AML-193 (cell line): ENCODE results near the gene OSCP1.

Source experiments
- DNase-seq, 2 experiments: peaks; one replicate each; lab custom pipeline; 2025; lab: John Stamatoyannopoulos, UW

The OSCP1 gene

DNA sequence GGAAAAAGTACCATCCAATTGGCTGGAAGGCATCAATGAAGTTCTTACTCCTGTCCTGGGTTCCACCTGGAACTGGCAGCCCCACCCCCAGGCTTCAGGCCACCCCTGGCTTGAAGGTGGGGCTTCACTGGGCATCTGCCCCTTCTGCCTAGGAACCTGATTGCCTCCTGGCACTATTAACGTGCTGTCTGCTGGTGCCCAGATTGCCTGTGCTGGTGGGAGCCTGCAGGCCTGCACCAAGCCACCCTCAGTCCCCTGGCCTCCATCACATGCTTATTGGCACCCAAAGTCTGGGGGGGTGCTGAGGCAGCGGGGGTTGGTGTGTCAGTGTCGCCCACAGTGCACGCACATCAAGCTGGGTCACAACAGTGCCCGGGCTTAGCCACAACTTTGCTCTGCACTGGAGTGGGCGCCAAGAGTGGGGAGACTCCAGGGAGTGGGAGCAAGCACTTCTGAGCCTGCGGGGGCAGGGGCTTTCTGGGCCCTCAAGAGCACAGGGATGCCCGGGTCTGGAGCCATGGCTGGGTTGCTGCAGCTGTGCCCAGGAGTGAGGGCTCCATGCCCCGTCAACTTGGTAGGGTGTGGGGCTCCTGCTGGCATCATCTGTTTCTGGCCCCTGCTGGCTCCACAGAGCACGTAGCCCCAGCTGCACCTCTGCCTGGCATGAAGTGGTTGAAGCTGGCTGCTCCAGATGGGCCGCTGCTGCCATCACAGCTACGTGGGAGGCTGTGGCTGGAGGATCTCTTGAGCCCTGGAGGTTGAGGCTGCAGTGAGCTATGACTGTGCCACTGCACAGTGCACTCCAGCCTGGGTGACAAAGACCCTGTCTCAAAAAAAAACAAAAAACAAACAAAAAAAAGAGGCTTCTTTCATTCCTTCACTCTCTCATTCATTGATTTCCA lies 48.4 kb downstream of the OSCP1 start:
- no peak for DNase-seq

DNA sequence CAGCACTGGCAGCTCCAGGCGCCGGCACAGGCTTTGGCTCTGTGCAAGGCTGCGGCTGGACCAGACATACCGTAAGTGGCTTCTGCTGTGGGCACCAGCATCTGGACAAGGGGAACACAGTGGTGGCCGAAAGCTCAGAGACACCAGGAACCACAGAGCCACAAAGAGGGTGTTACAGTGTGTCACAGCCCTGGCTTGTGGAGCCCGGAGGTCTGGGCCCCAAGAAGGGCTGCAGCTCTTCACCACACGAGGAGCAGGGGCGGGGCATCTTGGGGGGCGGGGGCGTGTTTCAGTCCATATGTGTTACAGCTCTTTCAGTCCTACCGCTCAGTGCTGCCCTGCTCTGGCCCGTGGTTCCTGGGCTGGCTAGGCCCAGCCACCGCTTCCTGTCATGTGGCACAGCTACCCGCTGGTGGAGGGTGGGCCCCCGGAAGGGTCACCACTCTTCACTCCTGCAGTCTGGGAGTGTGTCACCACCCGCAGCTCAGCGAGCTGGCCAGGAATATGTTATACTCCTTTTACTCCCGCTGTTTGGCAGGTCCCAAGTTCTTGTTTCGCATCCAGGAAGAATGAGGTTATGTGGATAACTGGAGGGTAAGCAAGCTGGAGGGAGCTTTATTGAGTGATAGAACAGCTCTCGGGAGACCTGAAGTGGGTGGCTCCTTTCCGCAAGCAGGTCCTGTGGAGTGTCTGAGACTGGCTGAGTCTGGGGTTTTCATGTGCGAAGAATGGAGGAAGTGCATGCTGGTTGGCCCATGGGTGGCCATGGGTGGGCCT lies 49.2 kb downstream of the OSCP1 start:
- peak; percentile 86 to 90 for DNase-seq

DNA sequence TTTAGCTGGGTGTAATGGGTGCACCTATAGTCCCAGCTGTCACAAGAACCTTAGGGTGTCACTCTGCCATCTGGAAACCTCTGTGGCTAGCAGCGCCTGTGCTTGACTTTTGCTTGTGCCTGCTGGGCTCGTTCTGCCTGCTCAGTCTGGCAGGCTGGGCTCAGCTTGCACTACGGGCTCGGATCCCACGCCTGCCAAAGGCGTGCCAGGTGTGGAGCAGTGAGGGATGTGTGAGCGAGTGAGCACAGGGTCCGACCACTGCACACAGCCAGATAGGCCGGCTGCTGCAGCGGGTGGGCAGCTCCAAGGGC lies 49.8 kb downstream of the OSCP1 start:
- DNase-seq, result no peak

GRCh38 chr1:36398370-36398977 lies 51.8 kb downstream of the OSCP1 start:
- DNase-seq, result no peak

- peak; percentile 71 to 90 for DNase-seq
These were observed 52.6 kb downstream of the OSCP1 start, which contains the start of gene LSM10 for GRCh38 chr1:36397378-36398230. Gene LSM10 (minus strand): TSS chr1:36397908. CDS start chr1:36394129, 3,779 bp downstream.

- no peak for DNase-seq
These were observed 53.2 kb downstream of the OSCP1 start for GRCh38 chr1:36397083-36397377.

DNA sequence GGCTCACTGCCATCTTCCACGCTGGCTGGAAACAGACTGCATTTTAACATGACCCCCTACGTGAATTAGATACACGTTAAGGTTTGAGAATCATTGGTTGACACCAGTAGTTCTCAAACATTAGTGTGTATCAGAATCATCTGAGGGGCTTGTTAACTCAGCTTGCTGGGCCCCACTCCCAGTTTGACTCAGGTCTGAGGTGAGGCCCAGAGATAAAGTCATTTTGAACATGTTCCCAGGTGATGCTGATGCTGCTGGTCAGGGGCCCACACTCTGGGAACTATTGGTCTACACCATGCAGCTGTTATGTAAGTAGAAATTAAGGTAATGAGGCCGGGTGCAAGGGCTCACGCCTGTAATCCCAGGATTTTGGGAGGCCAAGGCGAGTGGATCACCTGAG lies 53.9 kb downstream of the OSCP1 start:
- DNase-seq, result no peak

DNA sequence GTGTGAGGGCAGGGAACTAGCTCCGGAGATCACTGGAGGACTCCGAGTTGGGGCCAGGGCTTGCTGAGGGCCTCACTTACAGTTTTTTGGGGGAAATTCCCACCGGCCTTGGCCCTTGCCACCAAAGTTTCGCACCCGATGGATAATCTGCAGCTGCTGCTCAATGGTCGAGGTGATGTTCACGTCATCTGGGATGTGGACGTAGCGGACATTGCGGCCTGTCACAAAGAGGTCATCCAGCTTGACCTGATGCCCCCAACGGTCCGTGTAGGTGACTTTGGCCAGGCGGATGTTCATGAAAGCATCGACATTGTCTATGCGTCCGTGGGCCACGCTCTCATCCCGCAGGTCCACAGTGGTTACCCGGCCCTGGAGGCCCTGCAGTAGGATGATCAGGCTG lies 56.6 kb downstream of the OSCP1 start:
- DNase-seq, result no peak

DNA sequence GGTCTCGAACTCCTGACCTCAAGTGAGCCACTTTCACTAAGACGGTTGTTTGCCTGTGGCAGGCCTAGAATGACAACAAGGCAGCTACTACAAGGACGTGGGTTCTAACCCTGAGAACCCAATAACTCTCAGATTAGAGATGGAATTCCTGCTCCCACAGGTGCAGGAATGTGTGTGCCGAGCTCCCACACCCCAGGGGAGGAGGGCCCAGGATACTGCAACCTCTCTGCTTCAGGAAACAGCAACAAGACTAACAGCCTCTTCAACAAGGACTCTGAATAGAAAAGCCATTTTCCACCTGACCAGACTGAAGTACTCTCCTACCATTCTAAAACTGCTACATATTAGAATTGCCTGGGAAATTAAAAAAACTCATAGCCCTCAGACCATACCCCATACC lies 57.4 kb downstream of the OSCP1 start:
- no peak for DNase-seq

DNA sequence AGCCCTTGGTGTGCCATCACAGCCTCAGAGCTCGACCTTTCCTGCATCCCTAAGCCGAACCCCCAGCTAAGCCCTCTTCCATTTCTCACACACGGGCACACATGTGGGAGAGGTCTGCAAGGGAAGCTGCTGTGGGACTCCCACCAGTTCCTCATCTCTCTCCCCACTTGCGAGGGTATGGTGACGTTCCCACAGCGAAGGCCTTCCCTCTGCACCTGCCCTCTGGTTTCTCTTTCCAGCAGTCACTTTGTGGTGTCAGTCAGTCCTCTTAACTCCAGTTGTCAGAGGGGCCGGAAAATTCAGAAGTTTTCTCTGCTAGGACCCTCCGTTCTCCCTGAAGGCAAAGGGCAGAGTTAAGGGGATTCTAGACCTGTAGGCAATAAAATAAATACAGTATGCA lies 59.0 kb downstream of the OSCP1 start:
- DNase-seq, result no peak

GRCh38 chr1:36390411-36390810 lies 59.8 kb downstream of the OSCP1 start:
- DNase-seq, result no peak

DNA sequence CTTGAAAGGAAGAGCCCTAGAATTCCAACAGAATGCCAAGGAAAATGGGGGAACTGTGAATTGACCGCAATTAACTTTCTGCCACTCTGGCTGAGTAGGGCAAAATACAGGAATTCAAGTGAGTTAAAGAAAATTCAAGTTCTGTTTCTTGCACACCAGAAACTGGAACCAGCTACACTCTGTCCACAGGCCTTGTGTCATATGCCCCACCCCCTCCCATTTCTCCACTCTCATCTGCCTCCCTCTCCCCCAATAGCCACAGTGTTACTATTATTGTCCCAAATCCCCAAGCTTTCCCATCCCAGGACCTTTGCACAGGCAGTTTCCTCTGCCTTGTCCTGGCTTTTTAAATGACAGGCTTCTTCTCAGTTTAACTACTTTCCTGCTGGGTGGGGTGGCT lies 60.3 kb downstream of the OSCP1 start:
- no peak for DNase-seq

- DNase-seq, result no peak
These were observed 61.0 kb downstream of the OSCP1 start for GRCh38 chr1:36389261-36389660.

DNA sequence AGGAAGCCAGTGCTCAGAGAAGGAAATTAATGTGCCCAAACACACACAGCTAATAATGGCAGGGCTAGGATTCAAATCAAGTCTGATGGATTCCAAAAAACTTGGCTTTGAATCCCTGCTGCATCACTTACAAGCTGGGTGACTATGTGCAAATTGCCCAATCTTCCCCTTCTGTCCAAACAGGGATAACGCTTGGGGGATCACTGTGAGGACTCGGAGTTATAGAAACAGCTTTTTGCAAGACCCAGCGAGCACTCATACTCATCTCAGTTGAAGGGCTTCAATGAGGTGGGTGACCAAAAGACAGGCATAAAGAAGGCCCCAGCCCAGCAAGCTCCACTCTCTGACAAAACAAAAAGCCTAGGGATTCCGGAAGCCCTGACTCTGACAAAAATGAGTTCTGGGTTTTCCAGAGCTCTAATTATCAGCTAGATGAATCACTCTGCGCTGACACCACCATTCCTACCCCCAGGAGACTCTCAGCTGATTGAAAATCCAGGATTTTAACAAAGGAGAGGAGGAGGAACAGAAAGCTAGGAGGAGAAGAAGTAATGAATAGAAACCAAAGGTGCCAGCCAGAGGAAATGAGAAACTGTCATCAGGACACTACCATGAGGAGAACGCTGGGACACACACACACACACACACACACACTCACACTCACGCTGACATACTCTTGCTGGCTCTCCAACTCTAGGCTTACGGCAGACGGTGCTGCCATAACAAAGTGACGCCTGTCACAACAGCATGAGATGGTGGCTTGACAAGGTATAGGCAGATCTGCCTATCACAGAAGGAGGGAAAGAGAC lies 62.9 kb downstream of the OSCP1 start:
- DNase-seq, result no peak

DNA sequence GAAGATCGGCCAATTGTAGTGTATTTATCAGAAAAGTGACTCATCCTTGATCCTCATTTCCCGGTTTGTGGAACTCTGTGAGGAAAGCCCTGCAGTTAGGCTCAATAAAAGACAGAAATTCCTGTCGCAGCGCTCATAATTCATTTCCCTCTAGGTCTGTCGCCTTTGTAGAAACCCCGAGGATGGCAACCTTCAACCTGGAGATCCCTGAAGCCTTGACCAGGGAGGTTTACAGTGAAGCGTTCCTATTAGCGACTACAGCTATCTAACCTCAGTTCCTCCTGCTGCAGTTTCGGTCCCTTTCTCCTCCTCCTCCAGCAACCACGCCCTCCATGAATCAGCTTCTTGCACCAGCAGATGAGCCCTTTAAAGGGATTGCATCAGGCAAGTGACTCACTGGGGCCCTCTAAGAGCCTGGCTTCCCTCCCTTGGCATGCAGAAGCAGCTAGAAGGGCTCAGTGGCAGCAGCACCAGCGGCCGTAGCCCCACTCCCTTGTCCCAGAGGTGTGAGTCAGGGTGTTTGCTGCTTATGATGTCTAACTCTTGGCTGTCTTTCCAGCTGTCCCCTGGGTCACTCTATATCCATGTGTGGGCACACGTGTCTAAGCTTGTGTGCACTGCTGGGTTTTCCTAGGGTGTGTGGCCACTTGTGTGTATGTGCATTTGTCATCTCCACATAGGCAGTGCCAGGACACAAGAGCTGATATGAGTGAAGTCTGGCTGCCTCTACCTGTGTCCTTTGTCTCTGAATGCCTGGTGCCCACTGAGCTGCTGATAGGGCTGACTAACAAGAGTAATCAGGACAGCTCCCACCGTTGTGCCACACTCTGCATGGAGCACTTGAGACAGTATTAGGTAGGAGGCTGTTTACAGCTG lies 63.7 kb downstream of the OSCP1 start:
- peak; percentile 98 for DNase-seq

DNA sequence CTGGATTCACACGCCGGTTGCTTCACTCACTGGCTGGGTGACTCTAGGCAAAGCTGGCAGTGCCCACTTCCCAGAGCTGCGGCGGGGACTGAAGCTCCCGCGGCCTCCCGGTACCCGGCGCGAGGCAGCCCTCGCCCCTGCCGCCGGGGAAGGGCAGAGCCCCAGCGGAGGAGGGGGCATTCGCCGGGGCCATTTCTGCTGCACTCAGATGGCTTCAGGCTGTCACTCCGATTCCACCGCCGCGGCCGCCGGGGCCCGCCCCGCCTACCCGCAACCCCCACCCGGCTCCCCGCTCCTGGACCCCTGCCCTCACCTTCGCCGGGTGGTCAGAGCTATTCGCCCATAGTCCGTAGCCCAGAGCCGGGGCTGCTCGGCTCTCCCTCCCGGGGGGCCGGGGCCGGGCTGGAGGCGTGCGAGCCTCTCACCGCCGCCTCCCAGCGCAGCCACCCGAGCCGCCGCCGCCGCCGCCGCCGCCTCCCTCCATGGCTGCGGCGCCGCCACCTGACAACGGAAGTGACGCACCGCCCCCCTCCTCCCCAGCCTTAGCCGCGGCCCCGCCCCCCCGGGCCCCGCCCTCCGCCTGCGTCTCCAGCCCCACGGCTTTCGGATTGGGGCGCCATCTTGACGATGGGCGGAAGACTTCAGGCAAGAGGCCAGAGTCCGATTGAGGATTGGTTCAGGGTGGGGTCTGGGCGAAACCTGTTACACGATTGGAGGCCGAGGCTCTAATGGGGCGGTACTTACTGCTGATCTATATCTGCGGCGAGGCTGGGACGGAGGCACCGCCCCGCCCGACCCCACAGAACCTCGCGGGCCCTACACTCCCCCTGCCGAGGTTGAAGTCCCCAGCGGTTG lies 64.6 kb downstream of the OSCP1 start, which contains the start of gene STK40:
TSS of gene STK40 (minus strand) at position 515 of the 855 bp plus-strand sequence. CDS start 24,592 bp downstream, outside the sequence.
- DNase-seq, result peak; percentile 96 to 97

GRCh38 chr1:36384542-36385409 lies 65.5 kb downstream of the OSCP1 start:
- DNase-seq, result peak; percentile 43 to 48

DNA sequence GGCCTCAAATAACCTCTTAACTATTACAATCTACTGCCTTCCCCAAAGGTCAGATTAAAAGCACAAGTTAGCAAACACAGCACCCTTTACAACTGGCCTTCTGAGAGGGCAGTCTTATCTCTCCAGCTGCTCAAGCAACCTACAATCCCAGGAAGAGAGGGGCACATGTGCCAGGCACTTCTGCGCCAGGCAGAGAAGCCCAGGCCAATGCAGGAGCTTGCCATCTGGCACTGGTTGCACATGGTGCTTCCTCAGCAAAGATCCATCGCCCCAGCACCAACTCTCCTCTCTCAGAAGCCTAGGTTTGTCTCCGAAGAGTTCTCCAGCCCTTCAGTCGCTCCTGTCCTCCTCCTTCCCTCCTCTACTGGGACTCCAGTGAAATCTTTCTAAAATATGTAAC lies 67.0 kb downstream of the OSCP1 start:
- DNase-seq, result no peak
